Cardiac fibroblast (primary cell): ENCODE measurements around the gene COMP.

Experiments
- DNase-seq, 2 donors: peaks; one replicate each; pipeline versions ENCODE4 v3.0.0 to v3.0.0-alpha.2; 2010; ENCODE audit warnings: low read depth in 2 of 2
- H3K4me3 ChIP-seq, 2 donors: replicated peaks in 1 of 2; 1 replicate in 1 of 2; 2 replicates in 1 of 2; pipeline ENCODE4 v1.5.1; 2011; ENCODE audit warnings: low read depth in 2 of 2, low read length in 2 of 2, mild to moderate bottlenecking in 2 of 2, moderate library complexity in 1 of 2
- TF ChIP-seq, protein P1 (sequence below): IDR thresholded peaks from one replicate; pipeline ENCODE4 v1.5.1; 2011; ENCODE audit warnings: low read depth, mild to moderate bottlenecking, low read length, inconsistent platforms

The COMP gene

DNA sequence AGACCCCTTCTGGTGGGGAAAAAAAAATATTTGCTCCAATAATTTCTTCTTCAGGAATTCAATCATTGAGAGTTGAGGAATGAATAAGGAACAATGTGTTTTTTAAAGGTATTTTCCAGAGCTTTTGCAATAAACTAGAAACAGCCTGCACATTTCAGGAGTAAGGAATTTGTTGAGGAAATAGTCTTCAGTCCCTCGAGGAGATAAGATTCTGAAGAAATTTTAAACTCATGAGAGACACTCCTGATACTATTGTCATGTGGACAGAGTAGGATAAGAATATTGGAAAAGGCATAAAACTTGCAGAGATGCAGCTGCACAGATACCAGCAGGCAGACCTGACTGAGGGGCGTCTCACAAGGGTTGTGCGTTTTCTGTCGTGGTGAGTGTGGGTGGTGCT, 36.6 kb downstream of the COMP start:
- no peak overlapping the region for H3K4me3 ChIP-seq
- peak in 1 of 2 donors; percentile 59 for DNase-seq
- TF ChIP-seq, protein P1, sequence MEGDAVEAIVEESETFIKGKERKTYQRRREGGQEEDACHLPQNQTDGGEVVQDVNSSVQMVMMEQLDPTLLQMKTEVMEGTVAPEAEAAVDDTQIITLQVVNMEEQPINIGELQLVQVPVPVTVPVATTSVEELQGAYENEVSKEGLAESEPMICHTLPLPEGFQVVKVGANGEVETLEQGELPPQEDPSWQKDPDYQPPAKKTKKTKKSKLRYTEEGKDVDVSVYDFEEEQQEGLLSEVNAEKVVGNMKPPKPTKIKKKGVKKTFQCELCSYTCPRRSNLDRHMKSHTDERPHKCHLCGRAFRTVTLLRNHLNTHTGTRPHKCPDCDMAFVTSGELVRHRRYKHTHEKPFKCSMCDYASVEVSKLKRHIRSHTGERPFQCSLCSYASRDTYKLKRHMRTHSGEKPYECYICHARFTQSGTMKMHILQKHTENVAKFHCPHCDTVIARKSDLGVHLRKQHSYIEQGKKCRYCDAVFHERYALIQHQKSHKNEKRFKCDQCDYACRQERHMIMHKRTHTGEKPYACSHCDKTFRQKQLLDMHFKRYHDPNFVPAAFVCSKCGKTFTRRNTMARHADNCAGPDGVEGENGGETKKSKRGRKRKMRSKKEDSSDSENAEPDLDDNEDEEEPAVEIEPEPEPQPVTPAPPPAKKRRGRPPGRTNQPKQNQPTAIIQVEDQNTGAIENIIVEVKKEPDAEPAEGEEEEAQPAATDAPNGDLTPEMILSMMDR = no peak

DNA sequence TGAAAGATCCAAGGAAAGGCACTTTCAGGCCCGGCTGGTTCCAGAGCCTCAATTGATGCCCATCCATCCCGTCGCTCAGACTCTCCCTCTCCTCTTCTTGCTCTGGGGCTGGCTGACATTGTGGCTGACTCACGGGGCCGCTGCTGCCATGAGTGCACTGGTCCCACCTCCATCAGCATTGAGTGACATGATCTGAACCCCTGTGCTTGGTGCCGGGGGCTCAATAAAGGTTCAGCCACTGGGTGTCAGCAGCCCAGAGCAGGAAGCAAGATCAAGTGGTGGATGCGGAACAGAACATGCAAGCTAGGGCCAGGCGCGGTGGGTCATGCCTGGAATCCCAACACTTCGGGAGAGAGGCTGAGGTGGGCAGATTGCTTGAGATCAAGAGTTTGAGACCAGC, 39.5 kb downstream of the COMP start:
- H3K4me3 ChIP-seq = no peak overlapping the region
- TF ChIP-seq, protein P1 = no peak
- no peak for DNase-seq

DNA sequence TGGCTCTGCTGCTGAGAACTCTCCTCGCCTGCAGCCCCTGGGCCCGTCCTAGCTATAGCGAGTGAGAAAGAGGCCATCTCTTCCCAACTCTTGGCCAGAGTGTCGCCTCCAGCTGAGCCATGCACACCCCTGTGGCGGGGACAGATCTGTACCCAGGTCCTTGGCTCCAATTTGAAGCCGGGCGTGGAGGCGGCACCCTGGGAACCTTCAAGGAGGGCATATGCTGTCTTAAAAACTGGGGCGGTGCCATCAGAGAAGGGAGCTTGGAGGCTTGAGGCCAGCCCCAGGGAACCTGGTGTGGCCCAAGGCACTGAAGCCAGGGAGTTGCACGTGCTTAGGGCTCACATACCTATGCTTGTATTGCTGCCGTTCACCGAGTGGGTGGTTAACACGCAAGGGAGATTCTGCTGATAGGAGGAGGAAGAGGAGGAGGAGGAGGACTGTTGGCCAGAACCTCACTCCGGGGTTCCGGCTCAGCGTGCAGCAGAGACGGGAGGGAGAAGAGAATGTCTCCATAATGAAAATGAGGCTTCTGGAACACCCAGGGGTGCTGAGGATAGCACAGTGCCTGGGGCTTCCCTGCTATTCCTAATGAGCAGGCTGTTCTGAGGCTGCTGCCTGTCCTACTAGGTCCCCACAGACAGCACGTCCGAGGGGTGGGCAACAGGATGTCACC, 40.7 kb downstream of the COMP start:
- DNase-seq = no peak
- TF ChIP-seq, protein P1 = no peak
- no peak overlapping the region for H3K4me3 ChIP-seq

DNA sequence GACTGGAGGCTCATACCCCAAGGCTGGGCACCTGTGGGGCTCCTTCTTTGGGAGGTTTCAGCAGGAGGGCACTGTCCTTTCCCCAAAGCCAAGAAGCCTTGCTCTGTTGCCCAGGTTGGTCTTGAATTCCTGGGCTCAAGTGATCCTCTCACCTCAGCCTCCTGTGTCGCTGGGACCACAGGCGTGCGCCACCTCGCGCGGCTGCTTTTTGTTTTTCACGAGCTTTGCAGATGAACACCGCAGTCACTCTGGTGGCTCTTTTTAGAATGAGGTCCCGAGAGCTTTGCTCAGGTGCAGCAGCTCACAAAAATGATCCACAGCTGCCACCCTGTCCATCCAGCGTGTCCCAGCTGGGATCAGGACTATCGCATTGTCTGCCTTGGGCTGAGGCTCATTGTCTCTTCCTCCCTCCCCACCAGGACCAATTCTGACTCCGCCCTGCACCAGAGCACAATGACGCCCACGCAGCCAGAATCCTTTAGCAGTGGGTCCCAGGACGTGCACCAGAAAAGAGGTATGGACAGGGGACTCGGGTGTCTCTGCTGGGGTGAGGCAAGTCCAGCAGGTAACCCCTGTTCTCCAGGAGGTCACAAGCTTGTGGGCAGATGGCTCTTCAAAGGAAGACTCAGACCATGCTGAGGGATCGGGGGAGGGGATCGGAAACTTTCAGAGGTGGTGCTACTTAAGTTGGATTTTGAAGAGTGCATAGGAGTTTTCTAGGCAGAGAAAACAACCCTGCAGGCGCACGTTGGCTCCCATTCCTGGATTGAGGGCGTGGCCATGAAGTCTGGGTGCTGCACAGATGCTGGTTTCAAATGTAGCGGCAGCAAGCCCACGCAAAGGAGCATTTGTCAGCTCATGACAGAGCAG, 41.5 kb downstream of the COMP start:
- TF ChIP-seq, protein P1 = no peak
- no peak overlapping the region for H3K4me3 ChIP-seq
- DNase-seq = no peak

DNA sequence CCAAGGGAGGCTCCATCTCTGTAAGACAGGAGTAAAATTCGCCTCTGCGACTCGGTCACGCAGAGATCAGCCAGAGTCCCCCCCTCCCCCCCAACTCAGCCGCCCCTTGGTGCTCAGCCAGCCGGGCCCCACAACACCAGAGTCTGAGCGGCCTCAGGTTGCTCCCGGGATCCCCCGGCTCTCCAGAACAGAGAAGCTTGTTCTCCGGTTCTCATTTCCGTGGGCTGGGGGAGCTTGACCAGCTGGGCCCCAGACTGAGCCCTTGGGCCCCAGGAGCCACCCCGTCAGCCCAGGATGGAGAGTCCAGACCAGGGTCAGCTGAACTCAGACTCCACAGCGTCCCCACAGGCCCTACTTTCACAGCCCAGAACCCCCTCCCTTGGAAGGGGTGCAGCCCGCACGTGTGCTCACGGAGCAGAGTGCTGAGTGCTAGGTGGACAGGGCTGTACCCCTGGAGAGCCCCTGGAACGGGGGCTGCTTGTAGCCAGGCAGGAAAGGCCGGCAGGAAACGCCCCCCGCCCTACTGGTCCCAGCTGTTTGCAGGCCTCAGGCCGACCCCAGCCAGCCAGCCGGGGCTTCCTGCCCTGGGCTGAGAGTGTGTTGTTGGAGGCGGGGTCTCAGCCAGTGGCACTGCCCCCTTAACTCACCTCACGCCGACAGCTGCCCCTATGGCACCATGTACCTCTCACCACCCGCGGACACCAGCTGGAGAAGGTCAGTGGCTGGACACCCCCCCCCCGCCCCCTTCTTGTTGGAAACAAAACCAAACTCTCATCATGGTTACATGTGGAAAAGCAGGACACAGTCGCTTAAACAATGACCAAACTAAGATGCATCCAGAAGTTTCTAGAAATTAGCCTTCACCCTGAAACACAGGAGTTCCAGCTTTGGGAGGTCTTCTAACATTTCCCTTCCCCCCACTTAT, 44.4 kb downstream of the COMP start:
- no peak overlapping the region for H3K4me3 ChIP-seq
- DNase-seq = no peak
- TF ChIP-seq, protein P1 = no peak

DNA sequence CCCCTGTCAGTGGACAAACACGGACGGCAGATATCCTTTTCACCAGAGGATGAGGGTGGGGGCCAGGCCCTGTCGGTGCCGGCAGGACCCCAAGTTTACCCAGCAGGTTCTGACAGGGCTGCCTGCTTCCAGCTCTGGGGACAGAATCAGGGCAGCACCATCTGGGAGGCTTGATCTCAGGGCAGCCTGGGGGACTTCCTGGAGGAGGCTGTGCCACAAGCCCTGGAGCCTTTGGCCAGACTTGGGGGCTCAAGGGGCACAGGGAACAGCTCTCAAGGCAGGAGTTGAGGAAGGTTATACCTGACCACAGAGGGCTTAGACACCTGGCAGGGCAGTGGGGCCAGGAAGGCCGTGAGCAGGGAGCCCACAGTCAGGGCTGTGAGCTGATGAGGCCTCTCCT, 45.2 kb downstream of the COMP start:
- H3K4me3 ChIP-seq = no peak overlapping the region
- no peak for DNase-seq
- TF ChIP-seq, protein P1 = no peak
